Gastrocnemius medialis (tissue), 4 donors: ENCODE measurements around the gene MYO1D.

Experiments used
- POLR2A ChIP-seq, 2 donors: fragments of 450-650 bp; IDR thresholded peaks; one replicate each; pipeline ENCODE4 v1.6.1; 2017; ENCODE audit warnings: antibody characterized with exemption in 2 of 2, mild to moderate bottlenecking in 2 of 2, moderate library complexity in 2 of 2
- TF ChIP-seq, protein P1 (sequence below), 5 experiments: fragments of 450-650 bp in 3 of 5; fragments of 200-600 bp in 2 of 5; sonication (generic) in 2 of 5; IDR thresholded peaks in 4 of 5; conservative IDR thresholded peaks in 1 of 5; 1 replicate in 4 of 5; 2 replicates in 1 of 5; pipeline ENCODE4 v1.5.1; 2016 to 2019; ENCODE audit warnings: antibody characterized with exemption in 5 of 5, mild to moderate bottlenecking in 3 of 5, moderate library complexity in 3 of 5

DNA sequence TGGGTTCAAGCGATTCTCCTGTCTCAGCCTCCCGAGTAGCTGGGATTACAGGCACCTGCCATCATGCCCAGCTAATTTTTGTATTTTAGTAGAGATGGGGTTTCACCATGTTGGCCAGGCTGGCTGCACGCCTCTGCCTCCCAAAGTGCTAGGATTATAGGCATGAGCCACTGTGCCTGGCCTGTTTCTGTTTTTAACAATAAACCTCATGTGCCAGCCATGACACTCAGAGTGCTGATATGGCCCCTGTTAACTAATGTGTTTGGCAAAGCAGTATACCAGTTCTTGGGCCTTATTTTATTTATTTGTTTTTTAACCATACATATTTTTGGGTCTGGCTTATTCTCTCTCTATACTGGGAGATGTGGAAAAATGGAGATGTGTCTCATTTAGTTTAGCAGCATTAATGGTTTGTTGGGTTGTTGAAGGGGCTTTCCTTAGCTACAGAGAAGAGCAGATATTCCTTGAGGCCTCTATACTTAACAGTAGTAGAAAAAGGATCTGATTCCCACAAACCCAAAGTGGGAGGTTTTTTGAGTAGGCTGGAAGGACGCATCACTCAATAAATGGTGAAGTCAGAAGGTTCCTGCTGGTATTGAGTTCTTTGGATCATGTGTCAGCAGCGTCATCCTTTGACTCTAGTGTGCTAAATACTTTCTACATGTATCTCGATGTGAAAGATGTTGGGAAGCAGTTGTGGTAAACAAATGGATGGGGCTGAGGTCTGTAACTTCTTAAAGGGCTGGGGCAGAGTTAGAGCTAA, 406.3 kb downstream of the MYO1D start:
- TF ChIP-seq, protein P1, sequence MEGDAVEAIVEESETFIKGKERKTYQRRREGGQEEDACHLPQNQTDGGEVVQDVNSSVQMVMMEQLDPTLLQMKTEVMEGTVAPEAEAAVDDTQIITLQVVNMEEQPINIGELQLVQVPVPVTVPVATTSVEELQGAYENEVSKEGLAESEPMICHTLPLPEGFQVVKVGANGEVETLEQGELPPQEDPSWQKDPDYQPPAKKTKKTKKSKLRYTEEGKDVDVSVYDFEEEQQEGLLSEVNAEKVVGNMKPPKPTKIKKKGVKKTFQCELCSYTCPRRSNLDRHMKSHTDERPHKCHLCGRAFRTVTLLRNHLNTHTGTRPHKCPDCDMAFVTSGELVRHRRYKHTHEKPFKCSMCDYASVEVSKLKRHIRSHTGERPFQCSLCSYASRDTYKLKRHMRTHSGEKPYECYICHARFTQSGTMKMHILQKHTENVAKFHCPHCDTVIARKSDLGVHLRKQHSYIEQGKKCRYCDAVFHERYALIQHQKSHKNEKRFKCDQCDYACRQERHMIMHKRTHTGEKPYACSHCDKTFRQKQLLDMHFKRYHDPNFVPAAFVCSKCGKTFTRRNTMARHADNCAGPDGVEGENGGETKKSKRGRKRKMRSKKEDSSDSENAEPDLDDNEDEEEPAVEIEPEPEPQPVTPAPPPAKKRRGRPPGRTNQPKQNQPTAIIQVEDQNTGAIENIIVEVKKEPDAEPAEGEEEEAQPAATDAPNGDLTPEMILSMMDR (IDR thresholded peaks at IDR 0.05 in 4 of 5, conservative IDR thresholded peaks at IDR 0.05 in 1 of 5): no peak
- TF ChIP-seq POLR2A (IDR thresholded peaks at IDR 0.05): no peak
